AG04450 (cell line): ENCODE data around the gene P2RY6. TPM values are rescaled to one million over a fixed set of nuclear protein-coding genes. Genes with fewer than 3 reads are reported as not detected.

ENCODE experiments used
- CTCF ChIA-PET: fragments of 300-600, 350-600 bp; formaldehyde crosslinking; extraction: SDS; loops from one replicate; lab custom pipeline; 2022; ENCODE audit warnings: antibody characterized with exemption, inconsistent platforms; lab: Charles Lee
- POLR2A ChIA-PET: fragments of 350-600 bp; formaldehyde crosslinking; extraction: SDS; loops from one replicate; lab custom pipeline; 2021; ENCODE audit warnings: antibody characterized with exemption, inconsistent platforms; lab: Yijun Ruan, JAX
- DNase-seq: peaks from one replicate; pipeline ENCODE4 v3.0.0-alpha.2; 2011; ENCODE audit warnings: low read depth, low spot score
- H3K27ac ChIP-seq: one replicate; pipeline ENCODE4 v1.5.1; 2012; ENCODE audit warnings: low read depth, low read length, control low read depth
- H3K27me3 ChIP-seq: one replicate; pipeline ENCODE4 v1.6.0; 2012; ENCODE audit warnings: low read length; ENCODE audit not compliant: control insufficient read depth, insufficient read depth
- H3K4me3 ChIP-seq: 2 replicates; pipeline ENCODE4 v1.5.1; 2011; ENCODE audit warnings: mild to moderate bottlenecking, low read depth, low read length, control low read depth
- H3K9me3 ChIP-seq: 2 replicates; pipeline ENCODE4 v1.5.1; 2012; ENCODE audit warnings: low read length; ENCODE audit not compliant: control insufficient read depth, insufficient read depth
- polyA plus RNA-seq: library from polyadenylated mRNA; depleted of rRNA; stranded (reverse); fragments of >200 nt; gene quantifications from 2 replicates; pipeline ENCODE4 v1.2.3, GENCODE V29; 2011
- TF ChIP-seq, protein P1 (sequence below): IDR thresholded peaks from 2 replicates; pipeline ENCODE4 v1.5.1; 2011; ENCODE audit warnings: low read depth, low read length, control low read depth, inconsistent platforms

The P2RY6 gene
- polyA plus RNA-seq, 1 experiment, result not detected

- ChIA-PET CTCF (interaction anchor here (1.7 to 2.3 kb wide), 3 partner anchors 9 to 35 kb away, joined by 6 to 13 read pairs (median 7); no protein-coding TSS in a partner anchor), POLR2A (no interaction called here)
- H3K4me3 ChIP-seq, result no peak overlapping the region
- TF ChIP-seq, protein P1, sequence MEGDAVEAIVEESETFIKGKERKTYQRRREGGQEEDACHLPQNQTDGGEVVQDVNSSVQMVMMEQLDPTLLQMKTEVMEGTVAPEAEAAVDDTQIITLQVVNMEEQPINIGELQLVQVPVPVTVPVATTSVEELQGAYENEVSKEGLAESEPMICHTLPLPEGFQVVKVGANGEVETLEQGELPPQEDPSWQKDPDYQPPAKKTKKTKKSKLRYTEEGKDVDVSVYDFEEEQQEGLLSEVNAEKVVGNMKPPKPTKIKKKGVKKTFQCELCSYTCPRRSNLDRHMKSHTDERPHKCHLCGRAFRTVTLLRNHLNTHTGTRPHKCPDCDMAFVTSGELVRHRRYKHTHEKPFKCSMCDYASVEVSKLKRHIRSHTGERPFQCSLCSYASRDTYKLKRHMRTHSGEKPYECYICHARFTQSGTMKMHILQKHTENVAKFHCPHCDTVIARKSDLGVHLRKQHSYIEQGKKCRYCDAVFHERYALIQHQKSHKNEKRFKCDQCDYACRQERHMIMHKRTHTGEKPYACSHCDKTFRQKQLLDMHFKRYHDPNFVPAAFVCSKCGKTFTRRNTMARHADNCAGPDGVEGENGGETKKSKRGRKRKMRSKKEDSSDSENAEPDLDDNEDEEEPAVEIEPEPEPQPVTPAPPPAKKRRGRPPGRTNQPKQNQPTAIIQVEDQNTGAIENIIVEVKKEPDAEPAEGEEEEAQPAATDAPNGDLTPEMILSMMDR, result no peak
- H3K27me3 ChIP-seq, result no peaks in the 10 kb centered on the region
- H3K9me3 ChIP-seq, result no peaks in the 10 kb centered on the region; the same call in 1 of the 2 replicates
- no peak overlapping the region for H3K27ac ChIP-seq
- no peak for DNase-seq
Observed at GRCh38 chr11:73316422-73316821, 44.3 kb downstream of the P2RY6 start.

DNA sequence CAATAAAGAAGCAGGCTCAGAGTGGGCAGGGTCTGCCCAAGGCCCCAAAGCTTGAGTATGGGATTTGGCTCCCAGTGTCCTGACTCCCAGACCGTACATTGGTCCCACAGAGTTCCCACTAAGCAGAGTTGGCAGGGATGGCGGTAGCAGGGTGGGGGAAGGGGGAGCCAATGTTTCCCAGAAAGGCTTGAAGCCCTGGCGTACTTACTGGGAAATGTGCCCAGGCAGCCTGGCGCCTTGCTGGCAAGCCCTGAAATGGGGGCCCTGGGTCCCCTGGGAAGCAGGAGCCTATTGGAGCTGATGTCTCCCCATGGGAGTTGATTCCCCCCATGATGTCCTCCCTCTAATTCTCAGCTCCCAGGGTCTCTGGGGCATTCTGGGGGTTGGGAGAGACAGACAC is 45.2 kb downstream of the P2RY6 start:
- peak overlapping the region; percentile 3 for H3K27ac ChIP-seq
- POLR2A ChIA-PET, result interaction anchor here (1.3 to 1.6 kb wide), 2 partner anchors 8 to 13 kb away, joined by 3 to 6 read pairs; no protein-coding TSS in a partner anchor

GRCh38 chr11:73317803-73318202 is 45.7 kb downstream of the P2RY6 start:
- CTCF ChIA-PET, result interaction anchor here (1.8 to 2.3 kb wide), 3 partner anchors 11 to 33 kb away, joined by 6 to 13 read pairs (median 9); no protein-coding TSS in a partner anchor
- Histone ChIP-seq H3K4me3 (no peak overlapping the region), H3K27ac (peak overlapping the region; percentile 3), H3K9me3 (no peaks in the 10 kb centered on the region; the same call in 1 of the 2 replicates), H3K27me3 (no peaks in the 10 kb centered on the region)
- DNase-seq, result no peak
- POLR2A ChIA-PET, result interaction anchor here (1.3 to 1.6 kb wide), 2 partner anchors 9 to 13 kb away, joined by 3 to 6 read pairs; no protein-coding TSS in a partner anchor
- TF ChIP-seq, protein P1, result no peak

More for the DNA sequence above, 45.2 kb downstream of the P2RY6 start:
- TF ChIP-seq, protein P1, result no peak
- CTCF ChIA-PET, result interaction anchor here (1.8 to 2.3 kb wide), 3 partner anchors 10 to 34 kb away, joined by 6 to 13 read pairs (median 9); no protein-coding TSS in a partner anchor
- Histone ChIP-seq H3K9me3 (no peaks in the 10 kb centered on the region; the same call in 1 of the 2 replicates), H3K4me3 (no peak overlapping the region), H3K27me3 (no peaks in the 10 kb centered on the region)
- no peak for DNase-seq

DNA sequence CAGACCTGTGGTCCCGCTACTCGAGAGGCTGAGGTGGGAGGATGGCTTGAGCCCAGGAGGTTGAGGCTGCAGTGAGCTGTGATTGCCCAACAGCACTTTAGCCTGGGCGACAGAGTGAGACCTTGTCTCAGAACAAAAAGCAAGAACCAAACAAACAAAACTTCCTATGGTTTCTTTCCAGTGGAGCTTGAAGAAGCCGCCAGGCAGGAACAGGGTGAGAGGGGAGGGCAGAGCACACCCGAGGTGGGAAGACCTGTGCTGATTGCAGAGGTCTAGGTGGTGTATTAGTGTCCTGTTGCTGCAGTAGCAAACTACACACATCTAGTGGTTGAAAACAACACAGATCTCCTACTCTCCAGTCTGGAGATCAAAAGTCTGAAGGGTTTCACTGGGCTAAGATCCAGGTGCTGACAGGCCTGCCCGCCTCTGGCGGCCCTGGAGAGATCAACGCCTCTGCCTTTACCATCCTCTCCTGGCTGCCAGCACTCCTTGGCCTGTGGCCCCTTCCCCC is 46.4 kb downstream of the P2RY6 start:
- Histone ChIP-seq H3K9me3 (no peaks in the 10 kb centered on the region; the same call in 1 of the 2 replicates), H3K4me3 (no peak overlapping the region), H3K27ac (no peak overlapping the region), H3K27me3 (no peaks in the 10 kb centered on the region)
- POLR2A ChIA-PET, result interaction anchor here (1.6 kb wide), 1 partner anchor 10 kb away, joined by 6 read pairs; no protein-coding TSS in a partner anchor
- CTCF ChIA-PET, result interaction anchor here (1.8 to 3.7 kb wide), 4 partner anchors 12 to 33 kb away, joined by 6 to 17 read pairs (median 11); no protein-coding TSS in a partner anchor
- no peak for DNase-seq
- TF ChIP-seq, protein P1, result no peak
